WERI-Rb-1 (cell line): ENCODE data around the gene SLC25A21.

Source experiments
- DNase-seq: peaks from one replicate; pipeline ENCODE4 v3.0.0-alpha.2; 2020
- H3K27ac ChIP-seq: fragments of 250-450 bp; sonication (Bioruptor Pico); 2 replicates; pipeline ENCODE4 v1.5.1; 2020; ENCODE audit warnings: mild to moderate bottlenecking, moderate library complexity
- H3K27me3 ChIP-seq: fragments of 250-450 bp; sonication (Bioruptor Pico); 2 replicates; pipeline ENCODE4 v1.5.1; 2021; ENCODE audit warnings: mild to moderate bottlenecking, low read depth, moderate library complexity; ENCODE audit not compliant: insufficient read depth, severe bottlenecking
- H3K36me3 ChIP-seq: fragments of 250-450 bp; sonication (Bioruptor Pico); 2 replicates; pipeline ENCODE4 v1.5.1; 2020; ENCODE audit warnings: mild to moderate bottlenecking, moderate library complexity
- H3K4me3 ChIP-seq: 2 replicates; pipeline ENCODE4 v1.5.1; 2011; ENCODE audit warnings: low read depth, mild to moderate bottlenecking, control low read depth, low read length
- H3K9me3 ChIP-seq: fragments of 250-450 bp; sonication (Bioruptor Pico); 2 replicates; pipeline ENCODE4 v1.5.1; 2021; ENCODE audit warnings: mild to moderate bottlenecking, moderate library complexity; ENCODE audit not compliant: severe bottlenecking
- TF ChIP-seq, protein P1 (sequence below): IDR thresholded peaks from 2 replicates; pipeline ENCODE4 v1.5.1; 2011; ENCODE audit warnings: low read depth, mild to moderate bottlenecking, control low read depth, inconsistent platforms, low read length

SLC25A21 gene

DNA sequence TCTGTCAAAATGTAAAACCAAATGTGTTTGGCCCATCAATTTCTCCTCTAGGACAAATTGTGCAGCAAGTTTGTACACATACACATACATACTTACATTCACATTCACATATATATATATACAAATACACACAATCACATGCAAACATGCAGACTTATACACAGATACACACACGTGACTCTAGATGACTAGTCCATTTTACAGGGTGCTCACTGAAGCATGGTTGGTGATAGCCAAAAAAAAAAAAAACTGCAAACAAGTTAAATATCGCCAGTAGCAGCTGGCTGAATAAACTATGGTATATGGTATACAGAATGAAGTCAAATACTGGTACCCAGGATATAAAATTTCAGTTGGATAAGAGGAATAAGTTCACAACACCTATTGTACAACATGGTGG is 77.9 kb downstream of the SLC25A21 start:
- Histone ChIP-seq H3K4me3 (no peak overlapping the region), H3K27me3 (peaks cover 29% of the 10 kb centered on the region), H3K27ac (no peak overlapping the region), H3K36me3 (no peaks in the 10 kb centered on the region), H3K9me3 (no peaks in the 10 kb centered on the region)
- no peak for DNase-seq
- TF ChIP-seq, protein P1, sequence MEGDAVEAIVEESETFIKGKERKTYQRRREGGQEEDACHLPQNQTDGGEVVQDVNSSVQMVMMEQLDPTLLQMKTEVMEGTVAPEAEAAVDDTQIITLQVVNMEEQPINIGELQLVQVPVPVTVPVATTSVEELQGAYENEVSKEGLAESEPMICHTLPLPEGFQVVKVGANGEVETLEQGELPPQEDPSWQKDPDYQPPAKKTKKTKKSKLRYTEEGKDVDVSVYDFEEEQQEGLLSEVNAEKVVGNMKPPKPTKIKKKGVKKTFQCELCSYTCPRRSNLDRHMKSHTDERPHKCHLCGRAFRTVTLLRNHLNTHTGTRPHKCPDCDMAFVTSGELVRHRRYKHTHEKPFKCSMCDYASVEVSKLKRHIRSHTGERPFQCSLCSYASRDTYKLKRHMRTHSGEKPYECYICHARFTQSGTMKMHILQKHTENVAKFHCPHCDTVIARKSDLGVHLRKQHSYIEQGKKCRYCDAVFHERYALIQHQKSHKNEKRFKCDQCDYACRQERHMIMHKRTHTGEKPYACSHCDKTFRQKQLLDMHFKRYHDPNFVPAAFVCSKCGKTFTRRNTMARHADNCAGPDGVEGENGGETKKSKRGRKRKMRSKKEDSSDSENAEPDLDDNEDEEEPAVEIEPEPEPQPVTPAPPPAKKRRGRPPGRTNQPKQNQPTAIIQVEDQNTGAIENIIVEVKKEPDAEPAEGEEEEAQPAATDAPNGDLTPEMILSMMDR = no peak

DNA sequence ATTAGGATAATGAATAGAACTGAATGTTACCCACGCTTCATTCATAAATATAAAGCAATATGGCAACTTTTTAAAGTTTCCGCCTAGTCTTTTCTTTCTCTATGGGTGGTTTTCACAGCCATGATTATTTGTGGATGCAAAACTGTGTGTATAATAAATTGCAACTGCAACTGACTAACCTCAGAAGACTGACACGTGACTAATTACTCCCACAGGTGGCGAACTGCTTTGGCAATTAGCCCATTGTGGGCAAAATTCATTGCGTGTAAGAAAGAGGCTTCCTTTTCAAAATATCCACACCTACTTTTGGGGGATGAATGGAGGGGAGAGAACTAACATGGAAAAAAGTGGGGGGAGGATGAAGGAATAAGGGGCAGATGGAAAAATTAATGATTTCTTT is 79.0 kb downstream of the SLC25A21 start:
- H3K27me3 ChIP-seq = peaks cover 28% of the 10 kb centered on the region
- TF ChIP-seq, protein P1 = no peak
- no peak overlapping the region for H3K4me3 ChIP-seq
- DNase-seq = no peak
- H3K27ac ChIP-seq = no peak overlapping the region
- no peaks in the 10 kb centered on the region for H3K9me3 ChIP-seq
- H3K36me3 ChIP-seq = no peaks in the 10 kb centered on the region

- H3K4me3 ChIP-seq = no peak overlapping the region
- peaks cover 30% of the 10 kb centered on the region for H3K27me3 ChIP-seq
- H3K9me3 ChIP-seq = no peaks in the 10 kb centered on the region
- H3K27ac ChIP-seq = no peak overlapping the region
- H3K36me3 ChIP-seq = no peaks in the 10 kb centered on the region
- DNase-seq = no peak
- TF ChIP-seq, protein P1 = no peak
Observed at GRCh38 chr14:37091651-37092050, 80.8 kb downstream of the SLC25A21 start.

DNA sequence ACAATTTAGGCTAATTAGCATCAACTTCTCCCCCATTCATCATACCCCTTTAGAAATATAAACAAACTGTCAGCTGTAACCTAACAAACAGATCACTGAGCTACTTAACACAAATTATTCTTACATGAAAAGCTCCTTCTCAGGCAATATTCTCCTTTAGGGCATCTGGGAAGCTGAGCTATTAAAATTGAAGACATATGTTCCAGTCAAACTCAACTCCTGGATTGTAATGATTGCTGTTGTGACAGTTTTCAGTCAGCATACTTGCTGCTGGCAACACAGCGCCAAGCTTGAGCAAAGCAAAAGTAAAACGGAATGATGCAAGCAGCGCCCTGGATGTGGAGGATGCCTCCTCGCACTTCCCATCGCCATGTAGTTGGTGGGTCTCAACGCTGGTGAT is 82.4 kb downstream of the SLC25A21 start:
- TF ChIP-seq, protein P1 = no peak
- no peaks in the 10 kb centered on the region for H3K36me3 ChIP-seq
- H3K4me3 ChIP-seq = no peak overlapping the region
- no peak for DNase-seq
- H3K27me3 ChIP-seq = peaks cover 23% of the 10 kb centered on the region
- H3K27ac ChIP-seq = no peak overlapping the region
- H3K9me3 ChIP-seq = no peaks in the 10 kb centered on the region

- no peak for DNase-seq
- Histone ChIP-seq H3K9me3 (no peaks in the 10 kb centered on the region), H3K36me3 (no peaks in the 10 kb centered on the region), H3K27me3 (peaks cover 23% of the 10 kb centered on the region), H3K4me3 (no peak overlapping the region), H3K27ac (no peak overlapping the region)
- TF ChIP-seq, protein P1 = no peak
Observed at GRCh38 chr14:37089410-37089809, 83.0 kb downstream of the SLC25A21 start.
